Measurements from ENCODE around the gene PAQR9.
"Not testable (repeated sequence)": the region's sequence is repeated elsewhere in the genome, so short reads cannot be mapped to it uniquely, and the experiment has no call there.

PAQR9 gene

GRCh38 chr3:142963516-142964448 is at the start of gene PAQR9:
Gene PAQR9, minus strand, starts transcription at chr3:142963674. Its CDS starts 338 bp downstream, at chr3:142963336.
- DNase-seq, result no peak

- DNase-seq, result peak; percentile 32
Observed at GRCh38 chr3:143011705-143012104, 48.2 kb upstream of the PAQR9 start.

GRCh38 chr3:143010024-143010423 is 46.5 kb upstream of the PAQR9 start:
- DNase-seq, result no peak

DNA sequence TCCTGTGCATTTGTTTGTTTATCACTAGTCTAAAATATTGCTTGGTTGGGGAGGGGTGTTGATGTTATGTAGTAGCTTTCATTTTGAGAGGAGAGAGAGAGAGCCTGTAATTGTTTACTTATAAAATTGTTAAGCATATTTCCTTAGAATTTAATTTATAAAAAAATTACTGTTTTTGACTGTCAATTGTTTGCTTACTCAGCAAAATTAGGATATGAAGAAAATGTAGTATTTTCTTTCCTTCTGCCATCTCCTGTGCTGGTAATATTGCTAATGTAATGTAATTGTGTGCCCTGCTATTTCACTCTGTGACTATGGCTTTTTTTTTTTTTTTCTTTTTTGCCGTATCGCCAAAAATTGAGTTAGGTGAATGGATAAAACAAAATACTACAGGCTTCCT is 41.3 kb upstream of the PAQR9 start:
- no peak for DNase-seq

GRCh38 chr3:143002727-143003126 is 39.3 kb upstream of the PAQR9 start:
- DNase-seq, result no peak

DNA sequence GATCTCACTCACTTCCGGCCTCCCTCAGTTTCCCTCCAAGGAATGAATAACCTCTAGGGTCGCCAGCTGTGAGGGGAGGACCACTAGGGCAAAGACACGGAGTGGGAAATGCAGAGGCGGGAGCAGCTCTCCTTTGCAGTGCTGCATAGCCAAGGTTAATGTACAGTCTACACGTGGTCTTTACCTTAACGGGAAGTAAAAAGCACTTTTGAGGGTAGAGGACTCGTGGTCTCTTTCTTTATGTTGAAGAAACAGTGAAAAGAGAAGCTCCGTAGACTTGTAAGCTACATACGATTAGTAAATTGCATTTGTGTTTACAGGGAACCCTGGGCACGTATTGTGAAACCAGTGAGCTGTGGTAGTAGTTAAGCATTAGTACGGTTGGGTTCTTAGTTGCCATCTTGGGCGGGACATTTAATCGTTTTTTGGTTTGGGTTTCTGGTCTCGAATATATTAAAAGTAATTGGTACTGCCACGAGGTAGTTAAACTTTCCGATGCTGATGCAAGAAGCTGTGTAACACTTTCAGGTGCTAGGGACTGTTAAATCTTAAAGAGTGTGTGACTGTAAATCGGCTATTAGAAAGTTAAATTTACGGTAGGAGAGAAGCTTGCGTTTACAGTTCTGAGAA is 38.7 kb upstream of the PAQR9 start:
- peak; percentile 51 for DNase-seq

GRCh38 chr3:143001369-143002082 is 38.1 kb upstream of the PAQR9 start, which contains the start of gene U2SURP:
Gene U2SURP, plus strand, starts transcription at chr3:143001570. Its CDS starts 59 bp downstream, at chr3:143001629.
- peak; percentile 97 for DNase-seq

DNA sequence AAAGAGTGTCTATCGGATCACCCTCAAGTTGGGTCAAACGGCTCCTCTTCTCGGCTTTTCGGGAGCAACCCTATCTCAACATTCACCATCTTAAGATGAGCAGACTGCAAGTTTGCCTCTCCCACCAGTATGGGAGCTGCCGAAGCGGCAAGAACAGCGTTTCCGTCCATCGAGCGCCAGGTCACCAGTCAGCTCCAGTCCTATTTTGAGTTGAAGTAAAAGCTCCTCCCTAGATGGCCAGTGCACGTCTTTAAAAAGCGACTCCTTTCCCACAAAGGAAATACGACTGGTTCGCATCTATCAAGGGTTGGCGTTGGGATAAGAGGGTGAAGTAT is 37.5 kb upstream of the PAQR9 start:
- peak; percentile 79 for DNase-seq

- DNase-seq, result no peak
Observed at GRCh38 chr3:143000528-143000927, 37.1 kb upstream of the PAQR9 start.

DNA sequence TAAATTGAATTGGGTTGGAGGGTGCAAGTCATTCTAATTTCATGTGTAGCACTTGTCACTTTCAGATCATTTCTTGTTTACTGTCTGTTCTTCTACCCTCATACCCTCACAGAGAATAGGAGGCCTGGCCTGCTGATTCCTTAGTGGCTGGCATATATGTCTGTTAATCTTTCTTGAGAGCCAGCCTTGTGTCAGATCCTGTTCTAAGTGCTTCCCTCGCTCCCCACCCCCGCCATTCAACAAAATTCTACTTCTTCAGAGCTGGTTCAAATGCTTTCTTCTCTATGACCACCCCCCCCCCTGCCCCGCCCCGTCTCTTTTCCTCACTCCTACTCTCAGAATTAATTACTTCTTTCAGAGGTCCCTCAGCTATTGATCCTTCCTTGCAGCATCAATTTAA is 36.4 kb upstream of the PAQR9 start:
- no peak for DNase-seq

DNA sequence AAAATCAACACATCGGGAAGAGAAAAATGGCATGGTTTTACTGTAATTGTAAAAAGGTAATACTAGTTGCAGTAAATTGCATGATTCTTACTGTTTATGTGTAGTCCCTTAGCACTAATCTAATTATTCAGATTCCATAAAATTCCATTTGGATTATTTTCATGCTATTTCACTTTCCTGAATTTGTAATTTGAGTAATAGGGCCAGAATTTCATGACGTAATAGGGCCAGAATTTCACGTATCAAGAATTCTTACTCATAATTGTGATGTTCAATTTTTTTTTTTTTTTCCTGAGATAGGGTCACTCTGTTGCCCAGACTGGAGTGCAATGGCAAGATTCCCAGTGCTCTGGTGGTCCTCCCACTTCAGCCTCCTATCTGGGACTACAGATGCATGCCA is 35.0 kb upstream of the PAQR9 start:
- no peak for DNase-seq

DNA sequence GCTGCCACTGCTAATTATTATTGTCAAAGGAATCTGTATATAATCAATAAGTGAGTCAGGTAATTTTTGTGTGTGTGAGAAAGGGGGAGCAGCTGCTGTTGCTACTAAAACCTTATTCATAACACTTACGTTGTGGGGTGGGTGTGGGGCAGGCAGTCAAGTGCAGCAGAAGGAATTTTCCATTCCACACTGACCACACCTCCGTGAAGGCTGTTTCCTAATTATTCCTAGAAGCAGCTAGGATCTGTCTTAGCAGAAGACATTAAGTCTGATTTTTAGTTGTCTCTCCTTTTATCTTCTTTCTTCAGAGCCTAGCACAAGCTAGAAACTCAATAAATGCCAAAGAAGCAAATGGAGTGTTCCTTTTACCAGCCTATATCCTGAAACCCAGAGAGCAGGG is 33.9 kb upstream of the PAQR9 start:
- DNase-seq, result no peak

DNA sequence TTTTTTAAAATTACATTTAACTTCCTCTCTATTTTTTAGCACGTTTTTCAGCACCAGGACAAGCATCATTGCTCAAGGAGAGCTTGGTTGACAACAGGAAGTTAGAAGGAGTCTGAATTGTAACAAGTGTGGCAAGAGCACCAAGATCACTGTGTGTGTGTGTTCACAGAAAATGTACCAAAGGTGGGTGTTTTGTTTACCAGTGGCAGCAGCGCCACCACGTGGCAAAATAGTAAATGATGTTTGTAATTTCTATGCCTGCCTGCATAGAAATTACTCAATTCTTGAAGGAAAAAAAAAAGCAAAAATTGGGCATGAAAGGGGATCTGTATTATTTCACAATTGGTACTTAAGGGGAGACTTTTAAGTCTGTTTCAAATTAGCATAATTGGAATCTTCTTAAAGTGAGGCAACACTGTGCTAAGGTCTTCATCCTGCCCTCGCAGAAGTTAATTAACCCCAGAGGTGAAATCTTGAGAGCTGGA is 30.5 kb upstream of the PAQR9 start:
- DNase-seq, result peak; percentile 75

- no peak for DNase-seq
Observed at GRCh38 chr3:142992323-142992722, 28.8 kb upstream of the PAQR9 start.

GRCh38 chr3:142990721-142991120 is 27.2 kb upstream of the PAQR9 start:
- DNase-seq, result no peak

- not testable (repeated sequence) for DNase-seq
Observed at GRCh38 chr3:142988826-142989225, 25.4 kb upstream of the PAQR9 start.

GRCh38 chr3:142988221-142988620 is 24.7 kb upstream of the PAQR9 start:
- DNase-seq, result not testable (repeated sequence)

- DNase-seq, result no peak
Observed at GRCh38 chr3:142987707-142988106, 24.2 kb upstream of the PAQR9 start.

DNA sequence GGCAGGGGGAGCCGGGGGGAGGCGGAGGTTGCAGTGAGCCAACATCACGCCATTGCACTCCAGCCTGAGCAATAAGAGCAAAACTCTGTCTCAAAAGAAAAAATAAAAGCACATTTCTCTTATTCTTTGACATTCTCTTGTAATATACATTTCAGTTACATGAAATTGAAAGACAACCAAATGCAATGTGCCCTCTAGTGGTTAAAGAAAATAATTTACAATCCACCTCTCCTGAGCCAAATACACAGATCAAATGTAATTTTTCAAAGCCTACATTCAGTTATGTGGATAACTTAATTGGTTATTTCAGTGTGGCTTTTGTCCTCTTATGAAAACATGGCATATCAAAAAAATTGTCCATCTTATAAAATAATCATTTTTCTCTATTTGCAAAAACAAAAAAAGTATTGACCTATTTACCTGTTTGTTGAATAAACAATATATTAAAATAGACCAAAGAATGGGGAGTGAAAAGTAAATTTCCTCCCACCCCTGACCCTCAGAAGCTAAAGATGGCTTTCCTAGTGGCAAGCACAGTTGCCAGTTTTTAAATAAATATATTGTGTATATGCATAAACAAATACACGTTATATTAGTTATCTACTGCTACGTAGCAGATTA is 23.7 kb upstream of the PAQR9 start:
- peak; percentile 47 for DNase-seq

DNA sequence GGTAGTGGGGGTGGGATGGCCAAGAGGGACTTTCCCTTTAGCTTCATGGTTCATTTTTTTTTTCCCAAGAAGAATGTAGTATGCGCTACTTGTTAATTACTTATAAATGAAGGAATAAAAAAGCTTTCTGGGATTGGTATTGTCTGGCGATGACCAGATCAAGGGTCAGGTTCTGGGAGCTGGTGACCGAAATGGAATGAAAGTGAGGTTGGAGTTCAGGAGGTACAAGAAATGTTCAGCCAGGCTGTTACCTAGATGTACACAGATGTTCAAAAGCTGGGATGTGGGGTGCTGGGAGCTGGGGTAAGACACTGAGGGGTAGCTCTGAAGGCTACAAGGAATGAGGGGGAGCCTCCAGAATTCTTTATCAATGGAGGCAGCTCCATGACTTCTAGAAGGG is 20.8 kb upstream of the PAQR9 start:
- no peak for DNase-seq

GRCh38 chr3:142983318-142983717 is 19.8 kb upstream of the PAQR9 start:
- no peak for DNase-seq

GRCh38 chr3:142982038-142982773 is 18.7 kb upstream of the PAQR9 start:
- DNase-seq, result no peak
